Activated CD8-positive, alpha-beta memory T cell treated with anti-CD3 and anti-CD28 coated beads, Interleukin-2, amount 50 U/mL, for 24 hours (primary cell): ENCODE data around the gene PDLIM7.

Source experiments
- DNase-seq: peaks from one replicate; pipeline ENCODE4 v3.0.0-alpha.2; 2020; ENCODE audit errors: extremely low read depth

PDLIM7 gene

DNA sequence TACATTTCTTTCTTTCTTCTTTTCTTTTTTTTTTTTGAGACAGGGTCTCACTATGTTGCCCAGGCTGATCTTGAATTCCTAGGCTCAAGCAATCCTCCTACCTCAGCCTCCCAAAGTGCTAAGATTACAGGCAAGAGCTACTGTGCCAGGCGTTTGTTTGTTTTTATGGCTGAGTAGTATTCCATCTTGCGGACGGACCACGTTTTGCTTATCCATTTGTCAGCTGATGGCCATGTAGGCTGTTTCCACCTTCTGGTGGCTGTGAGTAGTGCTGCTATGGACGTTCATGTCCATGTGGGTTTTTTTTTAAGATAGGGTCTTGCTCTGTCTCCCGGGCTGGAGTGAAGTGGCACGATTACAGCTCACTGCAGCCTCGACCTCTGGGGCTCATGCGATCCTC is 9.8 kb upstream of the PDLIM7 start:
- DNase-seq = no peak

- DNase-seq = no peak
Observed at GRCh38 chr5:177505075-177505474, 7.7 kb upstream of the PDLIM7 start.

DNA sequence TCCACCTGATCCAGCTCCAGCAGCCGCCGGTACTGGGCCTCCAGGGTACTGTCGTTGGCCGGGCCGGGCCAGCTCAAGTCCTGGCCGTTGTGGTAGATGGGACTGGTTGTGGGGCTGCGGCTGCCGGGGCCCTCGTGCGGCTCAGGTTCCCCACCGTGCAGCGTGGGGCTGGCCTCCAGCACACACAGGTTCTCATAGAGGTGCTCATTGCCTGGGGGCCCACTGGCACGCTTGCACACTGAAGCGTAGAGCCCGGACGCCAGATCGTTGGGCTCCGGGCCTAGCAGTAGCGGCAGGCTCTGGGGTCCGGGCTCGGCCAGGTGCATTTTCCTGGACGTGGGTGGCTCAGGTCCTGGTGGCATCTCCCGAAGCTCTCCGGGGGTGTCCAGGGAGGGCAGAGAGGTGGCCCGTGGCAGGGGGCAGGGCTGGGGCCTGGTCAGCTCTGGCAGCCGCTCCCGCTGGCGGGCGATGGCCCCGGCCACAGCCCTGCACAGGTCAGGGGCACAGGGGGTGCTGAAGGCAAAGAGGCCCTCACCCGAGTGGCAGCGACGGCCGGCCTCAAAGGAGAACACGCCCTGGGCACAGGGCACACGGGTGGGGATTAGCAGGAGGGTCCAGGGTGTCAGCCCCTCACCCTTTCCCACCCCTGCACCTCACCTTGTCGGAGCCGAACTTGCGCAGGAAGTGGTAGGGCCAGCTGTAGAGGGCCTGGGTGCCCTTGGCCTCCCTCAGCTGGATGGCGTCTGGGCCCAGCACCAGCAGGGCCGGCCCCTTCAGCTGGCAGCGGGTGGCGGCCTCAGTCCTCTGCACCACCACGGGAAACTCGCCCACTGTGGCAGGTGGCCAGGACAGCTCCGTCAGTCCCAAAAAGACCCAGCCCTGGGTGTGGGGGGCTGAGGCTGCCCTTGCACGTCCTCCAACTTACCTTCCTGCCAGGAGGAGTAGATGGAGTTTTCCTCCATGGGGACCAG is 7.0 kb upstream of the PDLIM7 start:
- no peak for DNase-seq

DNA sequence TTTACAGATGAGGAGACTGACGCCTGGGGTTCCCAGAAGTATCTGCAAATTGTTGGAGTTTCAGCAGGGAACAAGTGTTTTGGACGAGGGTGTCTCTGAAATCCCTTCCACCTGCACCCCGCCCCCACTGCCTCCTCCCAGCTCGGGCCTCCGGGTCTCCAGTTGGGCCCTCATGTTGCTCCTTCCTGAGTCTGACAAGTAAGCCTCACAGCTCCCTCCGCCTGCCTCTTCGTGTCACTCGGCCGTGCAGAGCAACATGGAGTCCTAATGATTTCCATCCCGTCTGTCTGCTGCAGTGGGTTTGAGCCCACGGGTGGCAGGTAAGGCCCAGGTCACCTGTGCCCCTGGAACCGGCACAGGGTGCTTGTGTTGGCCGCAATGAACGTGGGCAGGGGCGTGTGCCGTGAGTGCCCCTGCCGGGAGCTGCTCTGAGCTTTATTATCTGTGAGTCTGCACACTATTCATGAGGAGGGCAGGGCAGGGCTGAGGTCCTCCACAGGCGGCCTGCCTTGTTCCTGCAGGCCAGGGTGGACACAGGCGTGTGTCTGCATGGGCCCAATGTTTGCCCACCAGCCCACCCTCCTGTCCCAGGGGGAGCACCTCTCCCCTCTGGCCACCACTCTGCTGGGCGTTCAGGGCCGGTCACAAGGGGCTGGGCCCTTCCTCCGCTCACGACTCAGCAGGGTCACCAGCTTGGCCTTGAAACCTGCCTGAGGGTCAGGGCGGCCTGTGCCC is 6.1 kb upstream of the PDLIM7 start:
- DNase-seq = no peak

DNA sequence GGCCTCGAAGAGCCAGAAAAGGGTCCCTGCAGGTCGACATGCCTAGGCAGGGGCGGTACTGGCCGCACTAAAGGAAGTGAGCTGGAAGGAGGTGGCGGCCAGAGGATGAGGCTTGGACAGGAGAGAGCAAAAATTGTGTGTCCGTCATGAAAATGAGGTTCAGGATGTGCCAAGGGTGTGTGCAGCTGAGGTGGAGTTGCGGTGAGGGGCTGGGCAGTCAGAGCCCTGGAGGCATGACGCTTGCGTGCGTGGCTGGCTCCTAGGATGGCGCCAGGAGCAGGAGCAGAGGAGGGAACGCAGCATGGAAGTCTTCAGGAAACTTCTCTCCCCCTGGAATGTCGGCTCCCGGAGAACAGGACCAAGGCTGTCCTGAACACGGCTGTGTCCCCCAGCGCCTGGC is 5.5 kb upstream of the PDLIM7 start:
- no peak for DNase-seq

- no peak for DNase-seq
Observed at GRCh38 chr5:177501874-177502678, 4.7 kb upstream of the PDLIM7 start.

- peak; percentile 61 for DNase-seq
Observed at GRCh38 chr5:177500685-177501522, 3.5 kb upstream of the PDLIM7 start.

- DNase-seq = no peak
Observed at GRCh38 chr5:177499842-177500241, 2.4 kb upstream of the PDLIM7 start.

DNA sequence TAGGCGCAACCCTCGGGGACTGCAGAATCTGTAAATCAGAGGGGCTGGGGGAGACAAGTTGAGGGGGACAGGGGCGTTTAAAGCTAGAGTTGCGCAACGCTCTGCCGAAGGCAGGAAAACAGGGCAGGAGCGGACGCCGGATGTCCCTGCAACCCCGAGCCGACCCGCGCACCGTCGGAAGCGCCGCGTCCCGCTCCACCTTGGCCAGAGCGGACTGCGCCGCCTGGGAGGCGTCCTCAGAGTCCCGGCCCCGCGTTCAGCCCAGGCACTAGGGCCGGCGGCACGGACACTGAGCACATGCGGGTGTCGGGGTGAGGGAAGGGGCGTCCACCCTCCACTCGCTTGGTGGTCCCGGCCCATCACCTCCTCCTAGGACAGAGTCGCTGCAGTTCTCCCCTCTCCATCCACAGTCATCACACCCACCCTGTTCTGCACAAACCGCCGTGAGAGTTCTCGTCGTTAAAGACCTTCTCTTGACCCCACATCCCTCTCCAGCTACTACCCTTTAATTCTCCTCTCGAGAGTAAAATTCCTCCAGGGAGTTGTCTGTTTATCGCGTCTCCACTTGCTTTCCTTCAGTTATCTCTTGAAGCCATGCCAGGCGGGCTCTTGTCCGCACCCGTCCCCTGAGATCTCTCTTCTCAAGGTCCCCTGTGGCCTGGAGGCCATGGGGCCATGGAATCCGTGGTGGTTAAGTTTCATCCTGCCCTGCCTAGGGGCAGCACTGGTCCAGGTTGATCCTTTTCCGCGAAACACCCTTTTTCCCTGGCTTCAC is 796 bp upstream of the PDLIM7 start:
- no peak for DNase-seq

GRCh38 chr5:177496727-177497291 is 595 bp downstream of the PDLIM7 start:
- no peak for DNase-seq

GRCh38 chr5:177496070-177496726 is 1.2 kb downstream of the PDLIM7 start:
- DNase-seq = no peak

DNA sequence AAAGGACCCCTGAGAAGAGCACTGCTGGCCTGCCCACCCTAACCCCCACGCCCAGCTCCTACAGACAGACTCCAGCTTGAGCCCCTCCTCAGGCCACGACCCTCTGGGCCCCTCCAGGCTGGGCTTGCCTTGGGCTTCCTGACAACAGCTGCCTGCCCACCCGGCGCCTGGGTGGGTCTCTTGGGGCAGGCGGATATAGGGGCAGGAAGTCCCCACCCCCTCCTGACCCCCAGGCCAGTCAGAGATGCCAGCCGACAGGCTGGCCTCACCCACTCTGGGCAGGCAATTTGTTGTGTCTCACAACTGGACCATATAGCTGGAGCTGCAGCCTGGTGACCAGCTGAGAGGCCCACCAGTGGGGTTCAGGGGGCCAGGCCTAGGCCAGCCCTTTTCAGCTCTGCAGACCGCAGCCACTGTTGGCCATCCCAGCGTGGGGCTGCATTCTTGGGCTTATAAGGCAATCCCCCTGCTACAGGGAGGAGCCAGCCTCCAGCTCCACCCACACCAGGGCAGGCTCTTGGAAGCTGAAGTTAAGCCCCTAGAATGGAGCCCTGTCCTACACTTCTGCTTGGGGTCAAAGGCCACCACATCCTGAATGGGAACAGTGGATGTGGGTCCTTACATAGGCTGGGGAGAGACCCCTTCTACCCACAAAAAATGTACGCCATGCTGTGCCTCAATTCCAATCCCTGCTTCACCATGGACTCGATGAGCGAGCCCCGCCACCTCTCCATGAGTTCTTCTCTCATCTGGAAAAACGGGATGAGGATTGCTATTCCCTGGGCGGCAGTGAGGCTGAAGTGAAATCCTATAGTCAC is 2.0 kb downstream of the PDLIM7 start:
- DNase-seq = no peak

- DNase-seq = no peak
Observed at GRCh38 chr5:177494346-177495195, 2.8 kb downstream of the PDLIM7 start.

- no peak for DNase-seq
Observed at GRCh38 chr5:177493795-177494345, 3.5 kb downstream of the PDLIM7 start.

GRCh38 chr5:177492841-177493240 is 4.6 kb downstream of the PDLIM7 start:
- no peak for DNase-seq

- no peak for DNase-seq
Observed at GRCh38 chr5:177491983-177492746, 5.2 kb downstream of the PDLIM7 start.
